ENCODE measurements around the gene EME1. TPM values are rescaled to one million over a fixed set of nuclear protein-coding genes. Genes with fewer than 3 reads are reported as not detected.
"Not testable (repeated sequence)": the region's sequence is repeated elsewhere in the genome, so short reads cannot be mapped to it uniquely, and the experiment has no call there.

EME1 gene
- total RNA-seq, 6 donors from 2014 or later = 0.30 to 12.1 (median 1.2) TPM; not detected in 2

- peak within 1 kb of the TSS; percentile 60 to 90 (median 82) for H3K27ac ChIP-seq
- ATAC-seq (ENCODE audit: low FRiP score in 2 of 2) = peak; percentile 80 to 94
- no peaks in the 10 kb centered on the region for H3K27me3 ChIP-seq
- no peaks in the 10 kb centered on the region for H3K36me3 ChIP-seq
- peaks cover 32 to 80% (median 47%) of the 10 kb centered on the region in 4 donors for H3K4me1 ChIP-seq
- TF ChIP-seq POLR2A (IDR thresholded peaks at IDR 0.05) (peak in 3 of 4 donors; percentile 58 to 81 (median 61)), EP300 (IDR thresholded peaks at IDR 0.05) (no peak), POLR2AphosphoS5 (IDR thresholded peaks at IDR 0.05) (peak; percentile 27 to 77)
- peak within 1 kb of the TSS; percentile 26 to 86 (median 70) for H3K4me3 ChIP-seq
- peak; percentile 83 to 95 for DNase-seq
- H3K9me3 ChIP-seq = no peaks in the 10 kb centered on the region
- 0 to 1% methylated on average over 7 to 45 of the region's 70 CpGs for WGBS, 2 donors
Observed at GRCh38 chr17:50425682-50426471, 52.8 kb downstream of the EME1 start, which contains the start of gene ACSF2. Gene ACSF2, plus strand, starts transcription at chr17:50426218. Its CDS starts 44 bp downstream, at chr17:50426262.

- DNase-seq = no peak
- TF ChIP-seq POLR2A (IDR thresholded peaks at IDR 0.05) (no peak), POLR2AphosphoS5 (IDR thresholded peaks at IDR 0.05) (no peak), CTCF (IDR thresholded peaks at IDR 0.05) (no peak), EP300 (IDR thresholded peaks at IDR 0.05) (no peak)
- Histone ChIP-seq H3K4me1 (peaks cover 29 to 75% (median 43%) of the 10 kb centered on the region in 4 donors), H3K4me3 (peak overlapping the region; percentile 26 to 86 (median 70)), H3K27me3 (no peaks in the 10 kb centered on the region), H3K9me3 (no peaks in the 10 kb centered on the region), H3K36me3 (no peaks in the 10 kb centered on the region), H3K27ac (peak overlapping the region; percentile 60 to 90 (median 82))
- 0 to 6% methylated on average over 5 to 7 of the region's 7 CpGs for WGBS, 2 donors
- ATAC-seq (ENCODE audit: low FRiP score in 2 of 2) = peak in 1 of 2 donors; percentile 35
Observed at GRCh38 chr17:50426472-50426782, 53.4 kb downstream of the EME1 start.

GRCh38 chr17:50426814-50427787 lies 54.1 kb downstream of the EME1 start:
- peak overlapping the region; percentile 26 to 86 (median 70) for H3K4me3 ChIP-seq
- peak in 1 of 2 donors; percentile 80 for DNase-seq
- no peaks in the 10 kb centered on the region for H3K27me3 ChIP-seq
- peak; percentile 37 to 66 for ATAC-seq (ENCODE audit: low FRiP score in 2 of 2)
- H3K4me1 ChIP-seq = peaks cover 25 to 68% (median 43%) of the 10 kb centered on the region in 4 donors
- no peaks in the 10 kb centered on the region for H3K9me3 ChIP-seq
- 19% methylated on average over 4 of the region's 4 CpGs for WGBS, 2 donors
- H3K27ac ChIP-seq = peak overlapping the region; percentile 60 to 90 (median 82)
- H3K36me3 ChIP-seq = no peaks in the 10 kb centered on the region
- TF ChIP-seq EP300 (IDR thresholded peaks at IDR 0.05) (no peak), POLR2A (IDR thresholded peaks at IDR 0.05) (peak in 2 of 4 donors; percentile 14 to 15), CTCF (IDR thresholded peaks at IDR 0.05) (peak in 1 of 6 experiments; percentile 4), POLR2AphosphoS5 (IDR thresholded peaks at IDR 0.05) (peak in 1 of 2 donors; percentile 4)

- WGBS, 2 donors = 80 to 84% methylated on average over 6 of the region's 6 CpGs
- H3K27me3 ChIP-seq; H3K4me3 ChIP-seq; H3K36me3 ChIP-seq; ATAC-seq (ENCODE audit: low FRiP score in 2 of 2); DNase-seq; H3K9me3 ChIP-seq: not testable (repeated sequence)
- peak overlapping the region in 3 of 4 donors; percentile 42 to 86 (median 60) for H3K27ac ChIP-seq
- peaks cover 25 to 61% (median 43%) of the 10 kb centered on the region in 4 donors for H3K4me1 ChIP-seq
Observed at GRCh38 chr17:50428126-50428525, 55.1 kb downstream of the EME1 start.

GRCh38 chr17:50428831-50429424 lies 55.9 kb downstream of the EME1 start:
- Histone ChIP-seq H3K9me3 (no peaks in the 10 kb centered on the region), H3K27ac (peak overlapping the region; percentile 22 to 86 (median 44)), H3K4me1 (peaks cover 24 to 57% (median 41%) of the 10 kb centered on the region in 4 donors), H3K4me3 (no peak overlapping the region), H3K27me3 (no peaks in the 10 kb centered on the region), H3K36me3 (no peaks in the 10 kb centered on the region)
- peak in 1 of 2 donors; percentile 37 for TF ChIP-seq POLR2AphosphoS5 (IDR thresholded peaks at IDR 0.05)
- no peak for TF ChIP-seq CTCF (IDR thresholded peaks at IDR 0.05)
- TF ChIP-seq EP300 (IDR thresholded peaks at IDR 0.05) = no peak
- no peak for TF ChIP-seq POLR2A (IDR thresholded peaks at IDR 0.05)
- WGBS, 2 donors = 46 to 77% methylated on average over 7 of the region's 7 CpGs
- DNase-seq (peak in 1 of 2 donors; percentile 56), ATAC-seq (ENCODE audit: low FRiP score in 2 of 2) (no peak)

Measured in upper lobe of left lung (tissue), 6 donors.